ENCODE data around the gene AKAP7.

AKAP7 gene

DNA sequence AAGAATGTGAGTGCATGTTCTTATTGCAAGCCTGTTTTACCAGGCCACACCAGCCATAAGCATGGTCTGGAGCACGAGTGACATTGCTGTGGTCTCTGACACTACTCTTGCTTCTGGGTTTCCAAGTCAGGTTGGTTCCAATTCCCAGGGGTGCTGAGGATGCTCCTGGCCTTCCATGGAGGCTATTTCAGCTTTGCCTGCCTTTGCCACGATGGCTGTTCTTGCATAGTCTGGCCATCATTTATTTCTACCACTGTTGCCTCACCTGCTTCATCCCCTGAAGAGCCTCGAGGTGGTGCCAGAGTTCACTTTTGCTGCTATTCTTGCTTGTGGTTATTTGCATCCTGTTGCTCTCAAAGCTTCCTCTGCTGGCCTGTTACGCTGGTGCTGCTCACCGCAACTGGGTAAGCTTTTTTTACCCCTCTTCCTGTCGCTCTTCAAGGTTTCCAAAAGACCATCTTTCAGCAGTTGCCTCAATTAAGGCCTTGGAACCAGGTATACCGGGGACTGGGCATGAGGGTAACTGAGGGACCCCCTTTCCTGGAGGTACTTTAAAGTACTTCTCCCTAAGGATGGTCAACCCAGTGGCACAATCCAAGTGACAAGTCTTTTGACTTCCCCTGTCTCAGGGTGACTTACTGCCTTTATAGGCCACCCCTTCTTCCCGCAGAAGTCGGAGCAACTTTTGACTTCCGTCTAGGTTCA lies 64.5 kb downstream of the AKAP7 start:
- peak; percentile 48 to 60 for DNase-seq (ENCODE audit: low read depth in 2 of 2)

DNA sequence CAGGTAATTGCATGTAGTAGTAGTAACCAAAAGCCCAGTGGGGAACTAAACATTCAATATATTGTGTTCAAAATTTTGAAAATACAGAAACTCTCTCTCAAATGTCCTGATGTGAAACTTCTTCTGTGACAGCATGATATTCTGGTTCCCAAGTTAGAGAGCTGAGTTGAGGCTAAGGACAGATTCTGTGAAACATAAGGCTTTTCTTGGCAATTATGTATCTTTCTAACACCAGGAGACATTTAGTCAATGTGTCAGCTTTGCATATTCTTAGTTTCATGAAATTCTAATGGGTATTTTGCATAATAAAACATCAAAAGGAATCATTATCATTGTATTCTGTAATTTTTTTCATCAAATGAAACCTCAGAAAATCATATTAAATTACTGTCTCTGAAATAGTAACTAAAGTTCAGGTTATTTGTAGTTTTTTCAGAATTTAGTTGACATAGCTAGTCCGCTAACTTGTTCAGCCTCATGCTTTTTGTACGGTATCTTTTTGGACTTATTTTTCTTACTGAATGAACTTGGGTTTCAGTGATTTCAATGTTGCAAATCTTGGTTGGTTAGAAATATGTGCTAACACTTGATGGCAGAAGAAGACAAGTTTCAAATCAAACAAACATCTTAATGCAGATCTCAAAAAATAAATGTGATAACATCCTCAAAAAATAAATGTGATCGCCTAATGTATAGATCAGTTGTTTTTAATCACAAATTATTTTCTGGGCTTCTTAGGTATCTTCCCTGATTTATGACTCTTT lies 70.4 kb downstream of the AKAP7 start:
- no peak for DNase-seq (ENCODE audit: low read depth in 2 of 2)

DNA sequence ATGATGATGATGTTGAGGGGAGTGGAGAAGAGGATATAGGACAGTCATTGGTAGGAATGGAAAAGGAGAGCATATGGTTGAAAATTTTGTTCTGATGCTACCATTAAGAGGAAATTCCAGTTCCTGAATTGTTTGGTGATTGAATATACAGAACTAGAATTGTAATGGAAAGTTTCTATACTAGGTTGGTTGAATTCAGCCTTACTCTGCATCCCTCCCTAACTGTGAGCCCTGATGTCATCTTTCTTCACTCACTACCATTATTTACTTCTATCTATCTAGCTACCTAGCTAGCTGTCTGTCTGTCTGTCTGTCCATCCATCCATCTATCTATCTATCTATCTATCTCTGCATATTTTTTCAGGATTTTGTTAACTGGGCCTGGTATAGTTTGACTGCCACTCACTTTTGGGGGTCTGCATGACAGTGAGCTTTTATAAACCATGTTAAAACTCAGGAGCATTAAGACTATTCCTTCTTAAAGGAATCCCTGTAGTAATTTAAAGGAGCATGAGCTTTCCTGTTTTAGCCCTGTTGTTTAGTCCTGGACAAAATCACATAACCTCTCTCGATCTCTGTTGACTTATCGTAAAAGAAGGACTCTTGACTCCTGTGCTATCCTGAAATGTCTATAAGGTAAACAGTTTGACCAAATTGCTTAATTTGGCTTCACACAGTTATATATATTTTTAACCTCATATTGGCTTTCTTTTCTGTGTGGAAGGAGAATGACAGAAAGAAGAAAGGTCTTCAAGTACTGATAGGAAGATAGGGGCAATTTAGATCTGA lies 71.4 kb downstream of the AKAP7 start:
- no peak for DNase-seq (ENCODE audit: low read depth in 2 of 2)

DNA sequence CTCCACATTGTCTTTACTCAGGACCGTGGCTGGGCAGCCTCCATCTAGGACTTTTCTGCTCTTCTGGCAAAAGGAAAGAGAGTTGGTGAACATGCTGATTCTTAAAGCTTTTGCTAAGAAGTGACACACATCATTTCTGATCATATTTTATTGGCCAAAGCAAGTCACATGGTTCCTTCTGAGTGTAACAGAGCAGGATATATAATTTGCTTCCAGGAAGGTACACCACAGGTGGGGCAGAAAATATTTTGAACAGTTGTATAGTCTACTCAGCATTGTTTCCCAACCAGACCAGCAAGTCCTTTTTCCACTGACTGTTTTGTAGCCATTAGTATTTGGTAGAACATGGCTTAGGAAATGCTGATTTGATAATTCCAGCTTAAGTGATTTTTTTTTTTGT lies 73.5 kb downstream of the AKAP7 start:
- DNase-seq (ENCODE audit: low read depth in 2 of 2), result no peak

DNA sequence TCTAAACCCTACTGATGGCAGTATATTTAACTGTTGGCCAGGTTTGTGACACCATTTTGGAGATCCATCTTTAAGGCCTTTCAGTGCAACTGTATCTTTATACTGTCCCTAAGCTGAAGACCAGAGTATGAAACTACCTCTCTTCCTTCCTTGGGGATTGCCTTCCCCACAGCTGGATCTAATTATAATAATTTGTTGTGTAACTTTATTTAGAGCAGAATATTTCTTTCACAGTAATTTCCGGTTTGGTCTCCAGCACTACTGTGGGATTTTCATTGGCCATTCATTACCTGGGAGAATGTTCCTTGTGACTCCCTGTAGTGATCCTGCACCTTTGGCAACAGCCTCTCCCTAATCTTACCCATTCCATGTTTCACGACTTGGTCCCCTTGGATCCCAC lies 75.2 kb downstream of the AKAP7 start:
- DNase-seq (ENCODE audit: low read depth in 2 of 2), result no peak

DNA sequence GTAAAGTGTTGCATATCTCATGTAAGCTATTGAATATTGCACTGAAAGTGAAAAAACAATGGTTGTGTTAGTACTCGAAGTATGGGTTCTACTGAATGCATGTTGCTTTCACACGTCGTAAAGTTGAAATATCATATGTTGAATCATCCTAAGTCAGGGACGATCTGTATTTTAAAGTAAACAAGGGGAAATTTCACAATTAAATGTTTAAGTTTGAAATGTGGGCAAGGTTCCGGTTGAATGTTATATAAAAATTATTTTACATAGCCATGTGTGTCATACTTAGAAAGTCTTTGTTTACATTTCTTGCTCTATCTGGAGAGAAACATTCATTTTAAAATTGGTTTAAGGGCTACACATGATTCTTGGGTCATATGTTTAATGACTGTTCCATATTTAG lies 76.8 kb downstream of the AKAP7 start:
- no peak for DNase-seq (ENCODE audit: low read depth in 2 of 2)

DNA sequence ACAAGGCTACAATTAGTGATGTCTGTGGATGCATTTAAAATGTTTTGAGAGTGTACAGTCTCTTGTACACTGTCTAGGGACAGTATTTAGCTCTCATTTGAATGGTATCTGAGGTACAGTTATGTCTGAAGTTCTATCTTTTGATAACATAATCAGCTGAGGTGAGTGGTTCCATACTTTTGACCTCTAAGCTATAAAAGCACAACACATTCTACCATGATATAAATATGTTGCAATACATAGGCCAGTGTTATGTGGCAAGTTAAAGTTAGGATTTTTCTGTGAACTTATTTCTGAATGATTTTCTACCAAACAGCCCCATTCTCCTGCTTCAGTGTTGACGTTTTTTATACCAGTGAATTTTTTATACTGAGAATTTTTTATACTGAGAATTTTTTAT lies 77.6 kb downstream of the AKAP7 start:
- no peak for DNase-seq (ENCODE audit: low read depth in 2 of 2)

DNA sequence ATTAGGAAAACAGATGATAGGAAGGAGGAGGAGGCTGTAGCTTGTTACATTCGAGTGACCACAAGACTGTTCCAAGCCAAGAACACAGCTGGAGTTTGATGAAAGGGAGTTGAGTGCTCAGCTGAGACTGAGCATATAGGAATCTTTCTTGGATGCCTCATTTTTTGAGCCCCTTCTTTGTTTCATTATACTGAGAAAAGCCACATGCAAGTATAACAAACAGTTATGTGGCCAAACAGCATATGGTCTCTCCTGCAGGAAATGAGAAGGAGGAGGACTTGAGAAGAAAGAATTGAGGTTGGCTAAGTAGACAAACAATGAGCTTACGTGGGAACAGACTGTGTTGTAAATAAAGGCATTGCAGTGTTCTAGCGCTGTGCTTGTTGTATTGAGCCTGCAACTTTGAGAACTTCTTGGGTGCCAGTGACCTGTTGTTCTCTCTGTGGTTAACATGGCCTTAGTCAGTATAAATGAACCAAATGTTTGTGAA lies 78.3 kb downstream of the AKAP7 start:
- no peak for DNase-seq (ENCODE audit: low read depth in 2 of 2)

DNA sequence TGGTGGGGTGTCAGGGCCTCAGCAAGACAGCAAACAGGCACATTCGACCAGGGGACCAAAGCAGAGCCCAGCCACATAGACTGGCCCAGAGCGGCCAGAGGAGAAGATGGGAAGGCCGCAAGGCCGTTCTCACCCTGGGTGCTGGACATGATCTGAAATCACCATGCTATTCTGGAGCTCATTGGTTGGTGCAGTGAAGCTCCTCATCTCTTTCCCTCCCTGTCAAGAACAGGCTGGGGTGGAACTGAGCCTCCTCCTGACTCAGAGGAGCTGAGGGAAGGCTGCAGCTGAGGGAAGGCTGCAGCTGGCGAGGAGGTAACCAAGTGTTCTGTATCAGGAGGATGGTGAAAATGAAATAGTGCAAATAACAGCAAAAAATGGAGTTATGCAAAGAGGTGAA lies 80.0 kb downstream of the AKAP7 start:
- no peak for DNase-seq (ENCODE audit: low read depth in 2 of 2)

DNA sequence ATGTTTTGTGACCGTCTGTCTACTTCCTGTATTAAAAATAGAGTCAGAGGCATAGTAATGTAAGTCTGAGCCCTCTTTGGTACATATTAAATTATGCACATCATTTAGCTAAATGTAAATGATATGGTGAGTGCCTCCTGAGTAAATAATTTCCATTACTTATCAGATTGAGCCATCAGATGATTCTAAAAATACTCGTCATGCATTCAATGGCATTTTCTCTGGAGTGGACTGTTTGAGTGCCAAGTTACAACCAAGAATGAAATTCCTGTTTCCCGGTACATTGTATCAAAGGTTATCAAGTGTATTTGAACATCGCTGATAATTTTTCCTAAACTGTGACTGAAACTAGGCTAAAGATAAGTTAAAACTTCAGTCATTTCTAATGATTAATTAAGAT lies 81.0 kb downstream of the AKAP7 start:
- no peak for DNase-seq (ENCODE audit: low read depth in 2 of 2)

DNA sequence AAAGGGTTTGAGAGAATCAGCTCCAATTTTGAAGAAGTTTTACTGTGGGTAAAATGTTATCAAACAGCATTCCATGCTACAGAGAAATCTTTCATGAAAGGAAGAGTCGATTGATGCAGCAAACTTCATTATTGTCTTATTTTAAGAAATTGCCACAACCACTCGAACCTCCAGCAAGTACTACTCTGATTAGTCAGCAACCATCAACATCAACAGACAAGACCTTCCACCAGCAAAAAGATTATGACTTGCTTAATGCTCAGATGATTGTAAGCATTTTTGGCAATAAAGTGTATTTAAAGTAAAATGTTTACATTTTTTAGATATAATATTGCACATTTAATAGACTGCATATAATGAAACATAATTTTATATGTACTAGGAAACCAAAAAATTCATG lies 87.5 kb downstream of the AKAP7 start:
- DNase-seq (ENCODE audit: low read depth in 2 of 2), result no peak

DNA sequence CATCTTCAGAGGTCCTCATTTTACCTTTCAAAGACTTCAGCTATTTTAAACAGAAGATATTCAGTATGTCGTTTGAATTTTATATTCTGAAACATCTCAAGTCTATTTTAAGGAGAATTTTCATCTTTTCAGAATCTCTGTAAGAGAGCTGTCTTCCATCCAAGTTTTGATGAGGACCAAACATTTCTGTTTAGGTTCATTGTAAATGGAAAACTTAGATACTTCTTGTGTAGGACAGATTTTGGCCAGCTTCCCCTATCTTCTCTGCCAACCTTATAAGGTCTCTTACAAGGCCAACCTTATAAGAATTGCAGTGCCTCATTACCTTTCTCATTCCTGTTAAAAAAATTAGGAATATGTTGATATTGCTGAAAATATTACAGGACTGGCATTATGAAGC lies 88.1 kb downstream of the AKAP7 start:
- DNase-seq (ENCODE audit: low read depth in 2 of 2), result no peak

DNA sequence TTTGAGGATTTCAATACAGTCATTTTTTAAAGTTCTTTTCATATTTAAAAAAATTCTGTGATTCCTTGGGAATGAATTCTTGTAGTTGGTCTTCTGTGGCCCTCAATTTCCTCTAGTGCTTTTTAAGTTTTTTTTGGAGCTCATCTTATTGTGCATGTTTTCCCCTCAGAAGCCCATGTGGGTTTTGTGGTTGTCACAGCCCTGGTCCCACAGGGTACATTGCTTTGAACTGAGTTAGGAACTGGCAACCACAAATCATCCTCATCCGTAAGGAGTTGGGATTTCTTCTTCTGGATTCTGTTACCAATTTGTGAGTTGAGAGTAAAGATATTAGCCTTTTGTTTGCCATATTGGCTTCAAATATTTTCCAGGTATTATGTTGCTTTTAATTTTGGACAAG lies 89.9 kb downstream of the AKAP7 start:
- no peak for DNase-seq (ENCODE audit: low read depth in 2 of 2)

DNA sequence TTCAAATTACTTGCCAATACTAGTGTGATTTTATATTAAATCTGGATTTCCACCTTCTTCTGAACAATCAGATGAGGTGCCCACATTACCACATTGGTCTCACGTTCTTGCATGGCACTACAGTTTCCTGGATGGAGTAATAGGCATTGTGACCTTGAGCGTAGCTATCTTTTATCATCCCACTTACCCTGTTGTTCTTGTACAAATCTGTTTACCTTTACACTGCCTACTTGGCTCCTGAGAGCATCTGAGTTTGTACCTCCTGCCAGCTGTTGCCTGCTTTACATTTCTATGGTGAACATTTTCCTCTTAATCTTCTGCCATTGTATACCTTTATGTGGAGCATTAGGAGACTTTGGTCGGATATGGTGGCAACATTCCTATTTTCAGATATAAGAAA lies 90.7 kb downstream of the AKAP7 start:
- no peak for DNase-seq (ENCODE audit: low read depth in 2 of 2)

DNA sequence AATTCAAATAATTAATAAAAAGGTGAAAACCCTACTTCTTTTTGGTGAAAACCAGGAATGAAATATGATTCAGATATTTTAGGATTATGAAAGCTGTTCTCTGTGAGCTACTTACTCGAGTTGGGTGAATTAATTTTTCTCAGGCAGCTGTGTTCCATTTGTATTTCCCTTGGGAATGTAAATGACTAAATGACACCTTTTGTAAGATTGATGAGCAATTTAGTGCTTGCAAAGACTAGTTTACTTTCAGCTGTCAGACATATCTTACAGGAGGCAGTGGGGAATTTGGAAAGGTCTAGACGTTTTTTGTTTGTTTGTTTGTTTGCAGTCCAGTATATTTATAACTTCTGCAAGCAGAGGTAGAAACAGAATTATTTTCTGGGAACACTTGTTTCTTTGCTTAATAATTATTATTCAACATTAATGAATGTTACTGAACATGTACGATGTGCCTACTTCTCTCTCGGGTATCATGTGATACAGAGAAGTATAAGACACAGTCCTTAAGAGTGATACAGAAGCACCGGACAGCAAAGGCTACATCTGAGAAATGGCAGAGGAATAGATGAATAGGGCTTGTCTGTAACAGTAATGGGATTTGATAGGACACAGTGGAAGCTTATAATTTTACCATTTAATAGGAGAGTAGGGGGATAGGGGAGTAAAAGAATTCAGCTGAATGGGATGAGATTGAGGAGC lies 91.3 kb downstream of the AKAP7 start:
- DNase-seq (ENCODE audit: low read depth in 2 of 2), result no peak

DNA sequence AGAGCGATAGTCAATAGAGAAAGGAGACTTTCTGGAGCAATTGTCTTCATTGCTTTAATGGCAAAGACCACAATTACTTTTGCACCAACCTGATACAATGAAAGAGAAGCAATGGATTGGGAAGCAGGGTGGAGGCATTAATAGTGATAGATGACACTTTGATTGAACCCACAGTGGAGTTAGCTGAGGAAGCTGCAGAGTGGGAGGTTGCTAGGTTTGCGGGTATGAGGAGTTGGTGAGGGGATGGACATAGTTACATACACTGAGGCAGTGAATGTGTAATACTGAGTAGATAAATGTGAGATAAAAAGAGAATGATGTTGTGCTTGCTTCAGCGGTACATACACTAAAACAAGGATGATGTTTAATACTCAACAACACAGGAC lies 91.9 kb downstream of the AKAP7 start:
- no peak for DNase-seq (ENCODE audit: low read depth in 2 of 2)

DNA sequence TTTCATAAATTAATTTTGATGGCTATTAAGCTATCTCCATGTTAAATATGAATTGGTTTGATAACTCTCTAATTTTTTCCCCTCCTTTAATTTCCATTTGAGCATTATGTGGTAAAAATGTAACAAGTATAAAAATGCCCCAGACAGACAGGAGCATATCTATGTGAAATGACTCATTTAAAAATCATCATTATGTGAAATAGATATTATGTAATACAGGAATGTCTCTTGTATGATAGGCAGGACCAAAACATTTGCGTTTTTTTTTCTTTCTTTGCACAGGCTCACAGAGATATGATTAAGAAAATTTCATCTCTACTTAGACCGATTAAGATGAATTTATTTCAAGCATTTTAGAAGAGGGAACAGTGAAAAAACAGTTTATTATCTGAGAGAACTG lies 95.8 kb downstream of the AKAP7 start:
- no peak for DNase-seq (ENCODE audit: low read depth in 2 of 2)

DNA sequence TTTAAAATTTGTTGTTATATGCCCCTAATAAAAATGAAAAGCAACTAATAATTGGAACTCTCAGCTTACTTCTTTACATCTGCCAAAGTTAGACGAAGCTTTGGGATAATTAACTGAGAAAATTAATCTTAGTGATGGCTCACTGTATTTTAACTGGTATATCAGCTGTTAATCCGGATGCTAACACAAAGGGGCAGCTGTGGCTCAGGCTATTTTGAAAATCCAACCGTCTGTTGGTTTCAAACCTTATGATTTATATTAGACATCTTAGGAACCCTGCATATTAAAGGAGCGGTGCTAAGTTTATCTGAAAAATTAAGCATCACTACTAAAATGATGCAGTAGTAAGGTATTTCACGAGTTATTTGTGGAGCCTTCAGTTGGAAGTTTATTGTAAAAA lies 96.6 kb downstream of the AKAP7 start:
- no peak for DNase-seq (ENCODE audit: low read depth in 2 of 2)

DNA sequence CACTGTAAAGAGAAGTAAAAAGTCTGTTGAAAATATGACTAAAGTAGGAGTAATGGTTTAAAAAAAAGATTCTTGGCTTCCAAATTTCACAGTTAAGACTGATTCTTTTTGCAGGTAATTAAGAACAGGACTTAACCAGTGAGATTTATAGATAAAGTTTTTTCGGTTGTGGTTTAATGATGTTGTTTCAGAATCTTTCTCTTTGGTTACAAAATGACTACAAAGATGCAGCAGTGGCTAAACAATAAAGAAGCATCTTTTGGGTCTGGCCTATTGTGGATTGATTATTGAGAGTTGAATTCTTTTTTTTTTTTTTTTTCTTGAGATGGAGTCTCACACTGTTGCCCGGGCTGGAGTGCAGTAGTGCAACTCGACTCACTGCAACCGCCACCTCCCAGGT lies 109.7 kb downstream of the AKAP7 start:
- no peak for DNase-seq (ENCODE audit: low read depth in 2 of 2)

DNA sequence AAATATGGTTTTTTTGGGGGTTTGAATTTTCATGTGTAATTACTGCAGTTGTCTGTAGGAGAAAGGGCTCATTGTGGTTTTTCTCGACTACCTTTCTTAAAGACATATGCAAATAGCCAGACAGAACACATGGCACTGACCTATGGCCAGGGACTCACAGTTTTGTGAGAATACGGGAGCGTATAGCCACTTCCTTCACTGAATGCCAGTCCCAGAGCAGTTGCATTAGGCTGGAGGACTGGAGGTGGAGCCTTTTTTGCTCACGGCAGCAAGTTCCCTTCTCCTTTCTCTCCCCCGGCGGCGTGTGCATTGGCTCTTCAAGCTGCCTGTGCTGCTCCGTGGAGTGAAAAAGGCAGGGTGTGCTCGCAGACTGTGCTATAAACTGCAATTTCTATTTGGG lies 114.9 kb downstream of the AKAP7 start:
- DNase-seq (ENCODE audit: low read depth in 2 of 2), result no peak

DNA sequence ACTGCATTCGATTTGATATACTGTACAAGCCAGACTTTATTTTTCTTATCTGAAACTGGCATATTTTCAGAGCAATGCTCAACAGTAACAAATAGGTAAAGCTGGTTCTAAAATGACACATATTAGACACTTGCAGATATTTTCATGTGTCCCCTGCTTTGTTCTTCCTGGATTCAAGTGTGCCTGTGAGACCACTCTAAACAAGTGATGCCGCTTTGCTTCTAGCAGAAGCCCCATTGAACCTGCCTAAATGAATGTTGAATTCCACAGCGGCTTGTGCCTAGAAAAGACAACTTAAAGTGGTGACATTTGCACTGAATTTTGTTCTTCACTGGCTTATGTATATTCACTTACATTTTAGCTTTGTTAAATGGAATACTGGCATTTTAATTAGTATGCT lies 115.7 kb downstream of the AKAP7 start:
- no peak for DNase-seq (ENCODE audit: low read depth in 2 of 2)

DNA sequence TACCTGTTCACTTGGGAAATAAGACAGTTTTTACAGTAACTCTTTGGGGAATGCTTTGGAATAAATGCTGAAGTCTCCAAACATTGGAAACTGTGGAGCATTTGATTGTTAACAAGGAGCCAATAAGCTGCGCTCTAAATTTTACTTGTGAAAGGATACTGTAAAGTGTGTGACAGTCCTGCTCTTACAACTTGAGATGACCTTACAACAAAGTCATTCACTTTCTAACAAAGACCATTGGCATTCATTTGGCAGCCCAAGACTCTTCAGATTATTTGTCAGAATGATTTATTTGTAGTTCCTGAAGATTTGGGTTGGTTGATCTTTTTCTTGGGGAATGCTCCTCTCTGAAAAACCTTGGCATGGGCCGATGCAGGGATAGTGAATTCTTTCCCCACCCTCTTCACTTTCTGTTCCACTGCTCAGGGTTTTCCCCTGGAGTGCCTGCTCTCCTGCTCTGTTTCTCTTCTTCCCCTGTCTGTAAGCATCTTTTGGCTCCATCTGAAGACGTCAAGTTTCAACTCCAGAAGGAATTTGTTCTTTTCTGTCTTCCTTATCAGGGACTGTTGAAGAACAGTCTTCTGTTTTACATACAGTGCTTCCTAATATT lies 116.4 kb downstream of the AKAP7 start:
- DNase-seq (ENCODE audit: low read depth in 2 of 2), result no peak
